ENCODE results near the gene CD302.

CD302 gene

DNA sequence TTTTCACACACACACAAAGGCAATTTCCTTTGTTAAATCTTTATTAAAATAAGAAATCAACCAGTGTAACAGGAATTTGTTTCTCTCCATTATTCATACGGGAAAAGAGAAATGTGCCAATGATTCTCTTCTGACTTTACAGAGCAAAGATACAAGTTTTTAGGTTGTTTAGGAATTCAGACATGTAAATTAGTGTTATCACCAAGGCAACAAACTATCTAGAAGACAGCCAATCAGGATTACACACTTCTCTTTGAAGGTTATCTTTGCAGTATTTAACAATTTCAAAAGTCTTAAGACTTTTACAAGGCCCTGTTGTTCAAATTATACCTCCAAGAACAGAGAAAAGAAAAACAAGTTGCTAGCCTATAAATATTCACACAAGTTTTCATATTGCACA is 14.5 kb downstream of the CD302 start:
- DNase-seq (ENCODE audit: low spot score) = no peak
- TF ChIP-seq, protein P1, sequence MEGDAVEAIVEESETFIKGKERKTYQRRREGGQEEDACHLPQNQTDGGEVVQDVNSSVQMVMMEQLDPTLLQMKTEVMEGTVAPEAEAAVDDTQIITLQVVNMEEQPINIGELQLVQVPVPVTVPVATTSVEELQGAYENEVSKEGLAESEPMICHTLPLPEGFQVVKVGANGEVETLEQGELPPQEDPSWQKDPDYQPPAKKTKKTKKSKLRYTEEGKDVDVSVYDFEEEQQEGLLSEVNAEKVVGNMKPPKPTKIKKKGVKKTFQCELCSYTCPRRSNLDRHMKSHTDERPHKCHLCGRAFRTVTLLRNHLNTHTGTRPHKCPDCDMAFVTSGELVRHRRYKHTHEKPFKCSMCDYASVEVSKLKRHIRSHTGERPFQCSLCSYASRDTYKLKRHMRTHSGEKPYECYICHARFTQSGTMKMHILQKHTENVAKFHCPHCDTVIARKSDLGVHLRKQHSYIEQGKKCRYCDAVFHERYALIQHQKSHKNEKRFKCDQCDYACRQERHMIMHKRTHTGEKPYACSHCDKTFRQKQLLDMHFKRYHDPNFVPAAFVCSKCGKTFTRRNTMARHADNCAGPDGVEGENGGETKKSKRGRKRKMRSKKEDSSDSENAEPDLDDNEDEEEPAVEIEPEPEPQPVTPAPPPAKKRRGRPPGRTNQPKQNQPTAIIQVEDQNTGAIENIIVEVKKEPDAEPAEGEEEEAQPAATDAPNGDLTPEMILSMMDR (IDR thresholded peaks at IDR 0.05) = no peak
- Histone ChIP-seq H3K4me3 (no peak overlapping the region), H3K27ac (no peak overlapping the region)

DNA sequence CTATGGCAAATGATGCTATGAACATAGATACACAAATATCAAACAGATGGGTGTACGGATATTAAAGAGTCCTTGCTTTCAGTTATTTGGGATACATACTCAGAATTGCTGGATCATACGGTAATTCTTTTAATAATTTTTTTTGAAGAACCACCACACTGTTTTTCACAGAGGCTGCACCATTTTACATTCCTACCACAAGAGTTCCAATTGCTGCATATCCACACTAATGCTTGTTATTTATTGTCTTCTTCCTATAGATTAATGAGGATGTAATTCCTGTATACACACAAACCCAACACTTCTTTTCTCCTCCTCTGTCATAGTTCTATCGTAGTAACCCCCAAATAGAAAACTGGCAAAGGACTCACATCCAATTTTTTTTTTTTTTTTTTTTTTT is 21.7 kb downstream of the CD302 start:
- Histone ChIP-seq H3K4me3 (no peak overlapping the region), H3K27ac (no peak overlapping the region)
- no peak for DNase-seq (ENCODE audit: low spot score)
- TF ChIP-seq, protein P1 (IDR thresholded peaks at IDR 0.05) = no peak

DNA sequence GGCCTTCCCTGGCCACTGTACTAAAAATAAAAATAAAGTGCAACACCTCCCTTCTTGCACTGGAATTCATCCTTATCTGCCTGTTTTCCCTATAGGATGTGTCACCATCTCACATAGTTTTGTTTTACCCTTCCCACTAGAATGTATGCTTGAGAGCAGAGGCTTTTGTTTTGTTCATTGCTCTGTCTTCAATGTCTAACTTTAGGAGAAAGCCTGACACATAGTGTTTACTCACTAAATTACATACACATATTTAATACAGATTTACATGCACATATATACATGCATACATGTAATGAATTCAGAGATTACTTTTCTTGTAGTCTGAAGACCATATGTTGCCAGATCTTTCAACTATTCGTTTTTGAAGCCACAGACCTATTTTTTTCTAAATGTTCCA is 23.0 kb downstream of the CD302 start:
- TF ChIP-seq, protein P1 (IDR thresholded peaks at IDR 0.05) = no peak
- Histone ChIP-seq H3K4me3 (no peak overlapping the region), H3K27ac (no peak overlapping the region)
- no peak for DNase-seq (ENCODE audit: low spot score)

DNA sequence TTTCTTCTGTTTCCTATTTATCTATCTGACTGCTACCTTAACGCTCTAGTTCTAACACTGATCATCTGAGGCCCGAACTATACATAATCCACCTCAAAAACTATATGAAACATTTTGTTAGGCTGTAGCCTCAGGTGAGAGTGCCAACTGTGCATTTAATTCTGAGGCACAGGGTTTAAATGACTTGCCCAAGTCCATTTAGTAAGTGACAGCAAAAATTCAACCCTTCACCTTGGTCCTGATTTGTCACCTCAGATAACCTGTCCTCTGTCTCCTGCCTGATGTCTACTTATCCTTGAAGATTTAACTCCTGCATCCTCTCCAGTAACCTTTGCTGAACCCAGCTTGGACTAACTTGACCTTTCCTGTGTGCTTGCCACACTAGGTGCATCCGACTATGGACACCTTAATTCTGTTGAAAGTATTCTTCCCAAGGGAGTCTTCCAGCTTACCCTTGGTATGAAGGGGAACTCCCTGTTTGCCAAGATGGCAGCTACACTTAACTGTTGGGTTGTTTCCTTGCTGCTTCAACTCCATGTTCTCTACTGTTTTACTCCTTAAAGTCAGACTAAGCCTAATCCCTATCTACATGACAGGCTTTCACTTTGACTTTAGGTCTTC is 23.5 kb downstream of the CD302 start:
- TF ChIP-seq, protein P1 (IDR thresholded peaks at IDR 0.05) = no peak

DNA sequence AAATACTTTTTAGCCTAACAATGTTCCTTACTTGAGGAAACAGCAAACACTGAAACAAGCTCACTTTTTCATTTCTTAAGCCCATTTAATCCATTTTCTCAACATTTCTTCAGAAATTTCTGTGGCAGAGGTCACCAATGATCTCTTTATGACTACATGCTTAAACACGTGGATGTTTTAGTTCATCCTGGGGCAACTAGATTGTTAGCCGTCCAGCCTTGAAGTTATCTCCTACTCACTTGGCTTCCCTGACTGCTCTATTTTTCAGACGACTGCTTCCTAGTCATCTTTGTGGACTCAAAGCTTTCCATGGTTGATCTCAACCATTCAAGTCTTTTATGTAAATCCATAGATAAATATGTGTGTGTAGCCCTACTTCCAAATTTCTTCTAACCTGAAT is 24.1 kb downstream of the CD302 start:
- no peak for DNase-seq (ENCODE audit: low spot score)
- Histone ChIP-seq H3K27ac (no peak overlapping the region), H3K4me3 (no peak overlapping the region)
- TF ChIP-seq, protein P1 (IDR thresholded peaks at IDR 0.05) = no peak

More for the DNA sequence above, 23.5 kb downstream of the CD302 start:
- no peak for DNase-seq (ENCODE audit: low spot score)
- Histone ChIP-seq H3K4me3 (no peak overlapping the region), H3K27ac (no peak overlapping the region)

DNA sequence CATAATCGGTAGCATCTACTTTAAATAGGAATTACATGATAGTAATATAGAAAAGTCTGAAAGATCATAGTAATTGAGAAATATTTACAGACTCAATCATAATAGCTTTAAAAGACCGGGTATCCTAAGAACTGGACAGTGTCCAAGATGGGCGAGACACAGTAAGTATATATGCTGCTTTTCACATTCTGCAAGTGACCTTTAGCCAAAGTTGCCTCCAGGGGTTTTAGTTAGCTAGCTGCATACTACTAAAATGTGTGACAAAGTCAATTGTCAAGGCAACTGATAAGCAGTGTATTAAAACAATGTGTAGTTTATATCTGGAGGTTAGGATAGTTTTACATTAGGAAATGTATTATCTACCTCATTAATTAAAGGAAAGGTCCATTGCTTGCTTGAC is 24.6 kb downstream of the CD302 start:
- H3K4me3 ChIP-seq = no peak overlapping the region
- no peak for DNase-seq (ENCODE audit: low spot score)
- TF ChIP-seq, protein P1 (IDR thresholded peaks at IDR 0.05) = no peak
- H3K27ac ChIP-seq = no peak overlapping the region

DNA sequence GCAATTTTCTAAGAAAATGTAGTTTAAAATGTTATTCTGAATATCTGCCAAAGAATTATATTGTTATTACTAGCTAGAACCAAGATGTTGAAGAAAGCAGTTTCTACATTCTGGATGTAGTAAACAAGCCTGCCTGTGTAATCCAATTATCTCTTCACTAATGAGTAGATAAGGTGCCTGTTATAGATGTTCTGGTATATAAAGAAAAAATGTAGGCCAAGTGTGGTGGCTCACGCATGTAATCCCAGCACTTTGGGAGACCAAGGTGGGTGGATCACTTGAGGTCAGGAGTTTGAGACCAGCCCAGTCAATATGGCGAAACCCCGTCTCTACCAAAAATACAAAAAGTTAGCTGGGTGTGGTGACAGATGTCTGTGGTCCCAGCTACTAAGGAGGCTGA is 28.9 kb downstream of the CD302 start:
- no peak overlapping the region for H3K27ac ChIP-seq
- DNase-seq (ENCODE audit: low spot score) = no peak
- no peak overlapping the region for H3K4me3 ChIP-seq
- TF ChIP-seq, protein P1 (IDR thresholded peaks at IDR 0.05) = no peak
